Measurements from ENCODE around the gene DNMT3A.

DNA sequence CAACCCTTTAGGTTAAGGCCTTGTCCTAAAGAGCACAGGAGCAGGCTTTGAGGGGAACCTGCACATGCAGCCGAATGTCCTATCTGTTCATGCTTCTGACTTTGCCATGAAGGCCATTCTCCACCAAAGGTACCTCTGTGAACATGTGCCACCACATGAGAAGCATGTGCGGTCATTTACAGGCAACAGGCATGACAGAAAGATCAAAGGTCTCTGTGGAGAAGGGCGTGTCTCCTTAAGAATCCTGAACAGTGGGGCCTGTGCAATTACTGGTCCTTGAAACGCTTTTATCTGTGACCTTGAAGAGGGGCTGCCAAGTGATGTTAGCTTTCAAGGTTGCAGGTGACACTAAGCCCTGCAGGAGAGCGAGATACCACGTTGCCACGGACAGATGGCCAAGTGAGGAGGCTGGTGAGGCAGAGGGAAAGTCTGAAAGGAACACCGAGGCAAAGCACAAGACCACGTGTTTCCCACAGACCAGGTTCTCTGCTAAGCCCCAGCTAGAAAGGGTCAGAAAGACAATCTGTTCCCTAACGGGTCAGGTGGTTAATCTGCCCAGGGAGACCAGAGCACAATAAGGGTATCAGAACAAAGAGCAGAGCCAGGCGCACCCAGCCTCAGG lies 153.9 kb downstream of the DNMT3A start:
- TF ChIP-seq, protein P1, sequence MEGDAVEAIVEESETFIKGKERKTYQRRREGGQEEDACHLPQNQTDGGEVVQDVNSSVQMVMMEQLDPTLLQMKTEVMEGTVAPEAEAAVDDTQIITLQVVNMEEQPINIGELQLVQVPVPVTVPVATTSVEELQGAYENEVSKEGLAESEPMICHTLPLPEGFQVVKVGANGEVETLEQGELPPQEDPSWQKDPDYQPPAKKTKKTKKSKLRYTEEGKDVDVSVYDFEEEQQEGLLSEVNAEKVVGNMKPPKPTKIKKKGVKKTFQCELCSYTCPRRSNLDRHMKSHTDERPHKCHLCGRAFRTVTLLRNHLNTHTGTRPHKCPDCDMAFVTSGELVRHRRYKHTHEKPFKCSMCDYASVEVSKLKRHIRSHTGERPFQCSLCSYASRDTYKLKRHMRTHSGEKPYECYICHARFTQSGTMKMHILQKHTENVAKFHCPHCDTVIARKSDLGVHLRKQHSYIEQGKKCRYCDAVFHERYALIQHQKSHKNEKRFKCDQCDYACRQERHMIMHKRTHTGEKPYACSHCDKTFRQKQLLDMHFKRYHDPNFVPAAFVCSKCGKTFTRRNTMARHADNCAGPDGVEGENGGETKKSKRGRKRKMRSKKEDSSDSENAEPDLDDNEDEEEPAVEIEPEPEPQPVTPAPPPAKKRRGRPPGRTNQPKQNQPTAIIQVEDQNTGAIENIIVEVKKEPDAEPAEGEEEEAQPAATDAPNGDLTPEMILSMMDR (IDR thresholded peaks at IDR 0.05) = no peak
- TF ChIP-seq POLR2AphosphoS5 (IDR thresholded peaks at IDR 0.05) = no peak
- no peak for TF ChIP-seq POLR2A (IDR thresholded peaks at IDR 0.05; ENCODE audit: low read depth)
- TF ChIP-seq EP300 (IDR thresholded peaks at IDR 0.05) = no peak
